Nephron (organoid): ENCODE measurements around the gene CCDC3.
A peak's percentile ranks its signal among the peaks of the same experiment; 100 is the strongest.

Source experiments
- H3K27ac Mint-ChIP-seq, 3 experiments: 2 replicates each; pipeline ENCODE4 v1.8.0; 2020; ENCODE audit warnings: mixed read lengths in 3 of 3, mild to moderate bottlenecking in 2 of 3, moderate library complexity in 1 of 3
- H3K27me3 Mint-ChIP-seq: 2 replicates; pipeline ENCODE4 v1.8.0; 2021; ENCODE audit warnings: low read depth, mild to moderate bottlenecking, moderate library complexity, mixed read lengths
- H3K36me3 Mint-ChIP-seq: 2 replicates; pipeline ENCODE4 v1.8.0; 2020; ENCODE audit warnings: low read depth, mixed read lengths
- H3K4me1 Mint-ChIP-seq: 2 replicates; pipeline ENCODE4 v1.8.0; 2020; ENCODE audit warnings: mixed read lengths
- H3K4me3 Mint-ChIP-seq, 3 experiments: 2 replicates each; pipeline ENCODE4 v1.8.0; 2020; ENCODE audit warnings: mild to moderate bottlenecking in 3 of 3, mixed read lengths in 3 of 3, moderate library complexity in 2 of 3
- H3K9me3 Mint-ChIP-seq: 2 replicates; pipeline ENCODE4 v1.8.0; 2020; ENCODE audit warnings: mixed read lengths
- TF ChIP-seq, protein P1 (sequence below), 3 experiments: fragments of 200-600 bp; sonication (generic); IDR thresholded peaks; one replicate each; pipeline ENCODE4 v1.5.0; 2021; ENCODE audit warnings: antibody characterized with exemption in 3 of 3; ENCODE audit not compliant: unreplicated experiment in 3 of 3

CCDC3 gene

DNA sequence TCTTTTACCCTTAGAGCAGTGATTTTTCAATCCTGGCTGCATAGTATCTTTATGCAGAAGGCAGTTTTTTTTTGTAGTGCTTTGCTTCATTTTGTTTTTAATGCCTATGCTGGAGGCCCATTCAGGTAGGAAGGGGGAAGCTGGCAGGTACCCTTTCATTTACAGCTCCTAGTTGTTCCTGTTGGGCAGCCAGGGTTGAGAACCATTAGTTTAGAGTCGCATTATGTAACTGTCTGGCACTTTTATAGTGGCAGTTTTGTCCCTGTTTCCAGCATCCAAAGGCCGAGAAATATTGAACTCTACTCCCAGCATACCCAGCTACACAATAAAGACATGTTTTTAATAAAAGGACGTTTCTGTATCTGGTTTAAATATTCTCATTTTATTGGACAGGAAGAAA lies 110.6 kb downstream of the CCDC3 start:
- H3K4me3 Mint-ChIP-seq, result no peak overlapping the region
- TF ChIP-seq, protein P1, sequence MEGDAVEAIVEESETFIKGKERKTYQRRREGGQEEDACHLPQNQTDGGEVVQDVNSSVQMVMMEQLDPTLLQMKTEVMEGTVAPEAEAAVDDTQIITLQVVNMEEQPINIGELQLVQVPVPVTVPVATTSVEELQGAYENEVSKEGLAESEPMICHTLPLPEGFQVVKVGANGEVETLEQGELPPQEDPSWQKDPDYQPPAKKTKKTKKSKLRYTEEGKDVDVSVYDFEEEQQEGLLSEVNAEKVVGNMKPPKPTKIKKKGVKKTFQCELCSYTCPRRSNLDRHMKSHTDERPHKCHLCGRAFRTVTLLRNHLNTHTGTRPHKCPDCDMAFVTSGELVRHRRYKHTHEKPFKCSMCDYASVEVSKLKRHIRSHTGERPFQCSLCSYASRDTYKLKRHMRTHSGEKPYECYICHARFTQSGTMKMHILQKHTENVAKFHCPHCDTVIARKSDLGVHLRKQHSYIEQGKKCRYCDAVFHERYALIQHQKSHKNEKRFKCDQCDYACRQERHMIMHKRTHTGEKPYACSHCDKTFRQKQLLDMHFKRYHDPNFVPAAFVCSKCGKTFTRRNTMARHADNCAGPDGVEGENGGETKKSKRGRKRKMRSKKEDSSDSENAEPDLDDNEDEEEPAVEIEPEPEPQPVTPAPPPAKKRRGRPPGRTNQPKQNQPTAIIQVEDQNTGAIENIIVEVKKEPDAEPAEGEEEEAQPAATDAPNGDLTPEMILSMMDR (IDR thresholded peaks at IDR 0.05; ENCODE audit: unreplicated experiment in 3 of 3), result no peak
- peaks cover 14% of the 10 kb centered on the region for H3K4me1 Mint-ChIP-seq
- H3K27me3 Mint-ChIP-seq, result peaks cover 9% of the 10 kb centered on the region
- H3K9me3 Mint-ChIP-seq, result peaks cover 31% of the 10 kb centered on the region
- H3K36me3 Mint-ChIP-seq, result no peaks in the 10 kb centered on the region
- H3K27ac Mint-ChIP-seq, result no peak overlapping the region

DNA sequence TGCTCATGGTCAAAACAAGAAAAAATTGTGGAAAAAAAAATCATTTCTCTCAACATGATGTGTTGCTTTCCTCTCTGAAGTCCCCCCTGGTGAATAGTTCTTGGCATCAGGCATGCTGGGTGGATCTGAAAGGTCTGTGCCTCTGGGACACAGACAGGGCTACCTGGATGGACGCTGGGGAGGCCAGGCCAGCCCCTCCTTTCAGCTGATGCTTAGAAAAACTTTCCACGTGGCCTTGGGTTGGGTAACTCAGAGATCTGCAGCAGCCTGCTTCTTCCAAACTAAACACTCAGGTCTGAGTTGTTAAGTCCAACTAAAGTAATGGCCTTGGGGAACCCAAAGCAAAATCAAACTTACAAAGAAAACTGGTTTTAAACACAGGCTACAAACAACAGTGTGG lies 113.0 kb downstream of the CCDC3 start:
- Mint-ChIP-seq H3K27me3 (peaks cover 9% of the 10 kb centered on the region), H3K4me1 (peaks cover 19% of the 10 kb centered on the region), H3K36me3 (no peaks in the 10 kb centered on the region), H3K4me3 (no peak overlapping the region), H3K9me3 (peaks cover 22% of the 10 kb centered on the region), H3K27ac (no peak overlapping the region)
- TF ChIP-seq, protein P1 (IDR thresholded peaks at IDR 0.05; ENCODE audit: unreplicated experiment in 3 of 3), result no peak

DNA sequence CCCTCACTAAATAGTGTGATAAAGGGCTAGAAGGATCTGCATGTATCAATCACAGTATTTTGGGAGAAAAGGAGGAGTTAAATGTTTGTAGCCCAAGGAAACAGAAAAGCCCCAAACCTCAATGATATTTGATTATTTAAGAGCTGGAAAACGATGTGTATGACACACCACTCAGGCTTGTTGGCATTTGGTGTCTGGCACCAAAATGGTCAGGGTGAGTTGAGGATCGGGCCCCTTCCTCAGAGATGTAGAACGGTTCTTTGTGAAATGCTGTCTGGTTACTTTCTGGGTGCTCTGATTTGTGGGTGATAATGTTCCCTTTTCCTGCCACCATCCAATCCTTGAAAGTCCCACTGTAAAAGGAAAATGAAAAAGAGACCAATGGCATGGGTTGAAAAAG lies 113.7 kb downstream of the CCDC3 start:
- Mint-ChIP-seq H3K4me3 (no peak overlapping the region), H3K4me1 (peaks cover 19% of the 10 kb centered on the region), H3K27ac (peak overlapping the region in 1 of 3 experiments; percentile 23), H3K36me3 (no peaks in the 10 kb centered on the region), H3K27me3 (peaks cover 5% of the 10 kb centered on the region), H3K9me3 (peaks cover 15% of the 10 kb centered on the region)
- TF ChIP-seq, protein P1 (IDR thresholded peaks at IDR 0.05; ENCODE audit: unreplicated experiment in 3 of 3), result no peak

DNA sequence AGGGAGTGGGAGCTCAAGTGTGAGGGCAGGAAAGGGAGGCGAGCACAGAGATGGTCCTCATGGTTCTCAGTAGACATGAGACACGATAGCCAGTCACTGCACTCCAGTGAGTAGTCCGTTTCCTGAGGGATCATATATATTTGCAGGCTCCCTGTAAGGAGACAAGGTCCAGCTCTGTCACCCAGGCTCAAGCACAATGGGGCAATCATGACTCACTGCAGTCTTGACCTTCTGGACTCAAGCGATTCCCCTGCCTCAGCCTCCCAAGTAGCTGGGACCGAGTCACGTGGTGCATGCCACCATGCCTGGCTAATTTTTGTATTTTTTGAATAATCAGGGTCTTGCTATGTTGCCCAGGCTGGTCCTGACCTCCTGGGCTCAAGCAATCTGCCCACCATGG lies 116.7 kb downstream of the CCDC3 start:
- peak overlapping the region in 1 of 3 experiments; percentile 4 for H3K27ac Mint-ChIP-seq
- H3K27me3 Mint-ChIP-seq, result no peaks in the 10 kb centered on the region
- no peaks in the 10 kb centered on the region for H3K36me3 Mint-ChIP-seq
- H3K4me3 Mint-ChIP-seq, result no peak overlapping the region
- TF ChIP-seq, protein P1 (IDR thresholded peaks at IDR 0.05; ENCODE audit: unreplicated experiment in 3 of 3), result no peak
- peaks cover 10% of the 10 kb centered on the region for H3K9me3 Mint-ChIP-seq
- peaks cover 25% of the 10 kb centered on the region for H3K4me1 Mint-ChIP-seq

DNA sequence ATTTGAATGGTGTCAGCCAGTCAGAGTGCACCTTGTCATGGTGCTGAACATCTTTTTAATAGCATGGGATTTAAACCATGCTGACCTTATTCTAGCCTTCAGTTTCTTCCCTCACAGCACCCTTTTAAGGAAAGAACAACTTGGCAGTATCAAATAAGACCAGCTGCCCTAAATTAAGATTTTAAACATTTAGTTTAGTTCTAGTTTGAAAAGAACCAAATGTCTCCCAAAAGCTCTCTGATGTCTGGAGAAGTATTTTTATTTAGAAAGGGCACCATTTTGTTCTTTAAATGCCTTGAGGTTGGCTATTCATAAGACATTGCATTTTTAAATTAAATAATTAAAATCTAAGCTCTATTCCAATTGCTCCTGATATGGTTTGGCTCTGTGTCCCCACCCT lies 121.1 kb downstream of the CCDC3 start:
- H3K27ac Mint-ChIP-seq, result peak overlapping the region in 2 of 3 experiments; percentile 7 to 38
- H3K9me3 Mint-ChIP-seq, result peaks cover 16% of the 10 kb centered on the region
- TF ChIP-seq, protein P1 (IDR thresholded peaks at IDR 0.05; ENCODE audit: unreplicated experiment in 3 of 3), result no peak
- no peak overlapping the region for H3K4me3 Mint-ChIP-seq
- peaks cover 13% of the 10 kb centered on the region for H3K4me1 Mint-ChIP-seq
- no peaks in the 10 kb centered on the region for H3K27me3 Mint-ChIP-seq
- no peaks in the 10 kb centered on the region for H3K36me3 Mint-ChIP-seq

DNA sequence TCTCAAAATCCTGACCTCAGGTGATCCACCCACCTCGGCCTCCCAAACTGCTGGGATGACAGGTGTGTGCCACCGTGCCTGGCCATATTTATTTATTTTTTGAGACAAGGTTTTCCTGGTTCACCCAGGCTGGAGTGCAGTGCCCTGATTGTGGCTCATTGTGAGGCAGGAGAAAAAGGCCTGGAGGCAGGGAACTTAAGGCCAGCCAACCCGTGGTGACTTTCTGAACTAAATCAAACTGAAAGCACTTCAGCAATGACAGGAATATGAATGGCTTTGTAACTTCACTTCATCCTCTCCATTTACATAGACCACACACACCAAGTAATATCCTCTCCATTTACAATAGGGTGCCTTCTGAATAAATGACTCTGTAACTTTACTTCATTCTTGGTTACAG lies 124.4 kb downstream of the CCDC3 start:
- peaks cover 16% of the 10 kb centered on the region for H3K9me3 Mint-ChIP-seq
- H3K4me3 Mint-ChIP-seq, result no peak overlapping the region
- no peaks in the 10 kb centered on the region for H3K36me3 Mint-ChIP-seq
- TF ChIP-seq, protein P1 (IDR thresholded peaks at IDR 0.05; ENCODE audit: unreplicated experiment in 3 of 3), result no peak
- peaks cover 22% of the 10 kb centered on the region for H3K4me1 Mint-ChIP-seq
- H3K27ac Mint-ChIP-seq, result no peak overlapping the region
- H3K27me3 Mint-ChIP-seq, result peaks cover 5% of the 10 kb centered on the region
